Measurements from ENCODE around the gene TSGA10. TPM values are rescaled to one million over a fixed set of nuclear protein-coding genes. Genes with fewer than 3 reads are reported as not detected.
"Not testable (repeated sequence)": the region's sequence is repeated elsewhere in the genome, so short reads cannot be mapped to it uniquely, and the experiment has no call there.

TSGA10 gene
- total RNA-seq, 1 experiment from 2014 or later = 6.6 TPM

- H3K36me3 ChIP-seq (ENCODE audit: control insufficient read depth in 1 of 2, insufficient read depth in 2 of 2, low read length in 2 of 2); H2AFZ ChIP-seq (ENCODE audit: low read depth, low read length, poor library complexity, severe bottlenecking); BruUV-seq (replicated peaks); H3K9me3 ChIP-seq (ENCODE audit: control insufficient read depth in 1 of 2, insufficient read depth in 1 of 2, low read depth in 1 of 2, low read length in 2 of 2); H3K4me2 ChIP-seq (ENCODE audit: low read length); H4K20me1 ChIP-seq (ENCODE audit: insufficient read depth); CTCF ChIA-PET; RAD21 ChIA-PET (ENCODE audit: low non-redundant PET in 1 of 2, low total read pairs in 2 of 2, uncharacterized antibody in 2 of 2, unreplicated experiment in 2 of 2); H3K4me3 ChIP-seq (replicated peaks in 1 of 2; ENCODE audit: low read depth in 1 of 2, low read length in 2 of 2); DNase-seq (ENCODE audit: low read depth, low spot score); H3K9ac ChIP-seq (ENCODE audit: low read length); H3K27me3 ChIP-seq (ENCODE audit: insufficient read depth, low read length); POLR2A ChIA-PET; H3K4me1 ChIP-seq (ENCODE audit: control insufficient read depth in 1 of 2, insufficient read depth in 2 of 2, low read length in 2 of 2); ATAC-seq; H3K9me2 ChIP-seq (ENCODE audit: insufficient read depth); H3K79me2 ChIP-seq (ENCODE audit: insufficient read depth, low read length); intact Hi-C loops (cut with micrococcal nuclease): not testable (repeated sequence)
- peak overlapping the region; percentile 28; the same call in 1 of the 2 replicates for H3K27ac ChIP-seq (ENCODE audit: low read depth, low read length)
- TF ChIP-seq SRF (IDR thresholded peaks at IDR 0.05; ENCODE audit: low read depth) = peak; percentile 44; the same call in 1 of the 2 replicates
Measured at GRCh38 chr2:99040736-99041300, 113.9 kb downstream of the TSGA10 start.

DNA sequence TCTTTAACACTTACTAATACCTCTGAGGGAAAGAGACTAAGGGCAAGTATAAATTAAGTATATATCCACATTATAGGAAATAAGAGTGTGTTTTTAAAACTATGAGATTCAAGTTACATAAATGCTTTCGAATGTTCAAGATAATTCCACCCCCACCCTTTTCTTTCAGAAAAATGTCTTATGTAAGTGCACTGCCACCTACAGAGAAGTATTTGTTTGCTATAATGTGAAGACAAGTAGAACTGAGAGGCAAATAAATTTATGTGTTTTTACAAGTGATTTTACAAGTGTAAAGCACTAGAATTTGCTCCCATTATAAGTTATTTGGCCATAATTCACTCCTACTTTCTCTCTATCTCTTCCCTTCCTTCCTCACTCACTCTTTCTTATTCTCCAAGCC lies 118.8 kb downstream of the TSGA10 start:
- Histone ChIP-seq H4K20me1 (ENCODE audit: insufficient read depth) (no peaks in the 10 kb centered on the region), H3K9me3 (ENCODE audit: control insufficient read depth in 1 of 2, insufficient read depth in 1 of 2, low read depth in 1 of 2, low read length in 2 of 2) (no peaks in the 10 kb centered on the region), H3K4me1 (ENCODE audit: control insufficient read depth in 1 of 2, insufficient read depth in 2 of 2, low read length in 2 of 2) (peaks cover 2 to 9% of the 10 kb centered on the region in 2 experiments; a peak in 3 of 4 replicates), H2AFZ (ENCODE audit: low read depth, low read length, poor library complexity, severe bottlenecking) (no peak overlapping the region), H3K27me3 (ENCODE audit: insufficient read depth, low read length) (no peaks in the 10 kb centered on the region), H3K27ac (ENCODE audit: low read depth, low read length) (no peak overlapping the region), H3K9ac (ENCODE audit: low read length) (no peak overlapping the region), H3K9me2 (ENCODE audit: insufficient read depth) (no peaks in the 10 kb centered on the region), H3K4me3 (replicated peaks in 1 of 2; ENCODE audit: low read depth in 1 of 2, low read length in 2 of 2) (no peak overlapping the region), H3K36me3 (ENCODE audit: control insufficient read depth in 1 of 2, insufficient read depth in 2 of 2, low read length in 2 of 2) (no peaks in the 10 kb centered on the region), H3K4me2 (ENCODE audit: low read length) (no peak overlapping the region), H3K79me2 (ENCODE audit: insufficient read depth, low read length) (no peaks in the 10 kb centered on the region)
- no peak for DNase-seq (ENCODE audit: low read depth, low spot score)
- intact Hi-C loops (cut with micrococcal nuclease) = no loop called here
- RAD21 ChIA-PET (ENCODE audit: low non-redundant PET in 1 of 2, low total read pairs in 2 of 2, uncharacterized antibody in 2 of 2, unreplicated experiment in 2 of 2) = no interaction called here
- CTCF ChIA-PET = no interaction called here
- no TSS peak for BruUV-seq (replicated peaks)
- POLR2A ChIA-PET = no interaction called here
- no peak for ATAC-seq
- TF ChIP-seq, protein P1, sequence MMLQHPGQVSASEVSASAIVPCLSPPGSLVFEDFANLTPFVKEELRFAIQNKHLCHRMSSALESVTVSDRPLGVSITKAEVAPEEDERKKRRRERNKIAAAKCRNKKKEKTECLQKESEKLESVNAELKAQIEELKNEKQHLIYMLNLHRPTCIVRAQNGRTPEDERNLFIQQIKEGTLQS (IDR thresholded peaks at IDR 0.05) = no peak
- peak; percentile 22; the same call in 1 of the 2 replicates for TF ChIP-seq RAD21 (IDR thresholded peaks at IDR 0.05; ENCODE audit: low read depth)

Data from HCT116 (cell line).